ENCODE data around the gene ECI1. TPM values are rescaled to one million over a fixed set of nuclear protein-coding genes. Genes with fewer than 3 reads are reported as not detected.

The ECI1 gene
- polyA plus RNA-seq, 3 donors, result 29.9 to 74.5 (median 52.3) TPM

DNA sequence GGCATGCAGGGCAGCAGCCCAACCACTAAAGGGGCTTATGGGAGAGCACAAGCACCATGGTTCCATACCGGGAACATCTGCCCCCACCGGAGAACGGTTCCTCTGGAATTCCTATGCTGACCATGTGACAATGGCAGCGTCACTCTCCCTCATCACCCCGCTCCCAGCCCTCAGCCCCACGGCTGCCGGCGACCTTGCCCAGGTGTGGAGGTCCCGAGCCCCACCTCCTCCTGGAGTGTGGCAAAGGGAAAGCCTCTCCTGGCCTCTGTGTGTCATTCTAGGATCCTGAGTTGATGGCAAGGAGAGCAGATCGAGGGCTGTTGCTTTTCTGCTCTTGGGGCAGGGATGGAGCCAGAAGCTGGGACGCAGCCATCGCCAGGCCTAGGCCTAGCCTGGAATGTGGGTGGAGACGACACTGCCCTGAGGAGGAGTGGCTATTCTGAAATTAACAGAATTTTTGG lies 34.4 kb upstream of the ECI1 start:
- 94% methylated on average over 12 of the region's 13 CpGs for WGBS (ENCODE audit: insufficient coverage)
- Histone ChIP-seq H3K9me3 (replicated peaks in 1 of 2; ENCODE audit: control insufficient read depth in 1 of 2, insufficient read depth in 1 of 2, low read length in 2 of 2) (no peaks in the 10 kb centered on the region), H3K4me1 (ENCODE audit: control insufficient read depth in 1 of 2, insufficient read depth in 2 of 2, low read length in 2 of 2) (no peaks in the 10 kb centered on the region), H3K36me3 (replicated peaks in 1 of 2; ENCODE audit: control insufficient read depth in 1 of 2, insufficient read depth in 2 of 2, low read length in 2 of 2) (no peaks in the 10 kb centered on the region), H3K79me2 (ENCODE audit: insufficient read depth, low read length) (no peaks in the 10 kb centered on the region), H3K27ac (ENCODE audit: low read depth in 1 of 2, low read length in 2 of 2) (no peak overlapping the region), H3K4me3 (replicated peaks in 1 of 3; ENCODE audit: low read depth in 2 of 3, low read length in 3 of 3) (no peak overlapping the region), H3K27me3 (ENCODE audit: control insufficient read depth in 2 of 2, insufficient read depth in 2 of 2, low read length in 2 of 2) (no peaks in the 10 kb centered on the region), H3K9ac (ENCODE audit: insufficient read depth, low read length, poor library complexity, severe bottlenecking) (no peak overlapping the region), H3K4me2 (replicated peaks; ENCODE audit: extremely low read depth, low read length, poor library complexity, severe bottlenecking) (no peak overlapping the region), H2AFZ (ENCODE audit: insufficient read depth, low read depth, low read length, poor library complexity, severe bottlenecking) (no peak overlapping the region), H4K20me1 (ENCODE audit: insufficient read depth, low read length) (no peaks in the 10 kb centered on the region)
- H3K36me3 Mint-ChIP-seq, result no peaks in the 10 kb centered on the region
- H3K4me1 Mint-ChIP-seq, result no peaks in the 10 kb centered on the region
- DNase-seq, result no peak
- peaks cover 0 to 9% (median 4%) of the 10 kb centered on the region in 3 donors for H3K27me3 Mint-ChIP-seq (ENCODE audit: low read depth in 3 of 3)
- intact Hi-C loops (cut with micrococcal nuclease), result no loop called here
- H3K27ac Mint-ChIP-seq, result no peak overlapping the region
- no peak overlapping the region for H3K4me3 Mint-ChIP-seq
- no peaks in the 10 kb centered on the region for H3K9me3 Mint-ChIP-seq
- TF ChIP-seq, protein P1, sequence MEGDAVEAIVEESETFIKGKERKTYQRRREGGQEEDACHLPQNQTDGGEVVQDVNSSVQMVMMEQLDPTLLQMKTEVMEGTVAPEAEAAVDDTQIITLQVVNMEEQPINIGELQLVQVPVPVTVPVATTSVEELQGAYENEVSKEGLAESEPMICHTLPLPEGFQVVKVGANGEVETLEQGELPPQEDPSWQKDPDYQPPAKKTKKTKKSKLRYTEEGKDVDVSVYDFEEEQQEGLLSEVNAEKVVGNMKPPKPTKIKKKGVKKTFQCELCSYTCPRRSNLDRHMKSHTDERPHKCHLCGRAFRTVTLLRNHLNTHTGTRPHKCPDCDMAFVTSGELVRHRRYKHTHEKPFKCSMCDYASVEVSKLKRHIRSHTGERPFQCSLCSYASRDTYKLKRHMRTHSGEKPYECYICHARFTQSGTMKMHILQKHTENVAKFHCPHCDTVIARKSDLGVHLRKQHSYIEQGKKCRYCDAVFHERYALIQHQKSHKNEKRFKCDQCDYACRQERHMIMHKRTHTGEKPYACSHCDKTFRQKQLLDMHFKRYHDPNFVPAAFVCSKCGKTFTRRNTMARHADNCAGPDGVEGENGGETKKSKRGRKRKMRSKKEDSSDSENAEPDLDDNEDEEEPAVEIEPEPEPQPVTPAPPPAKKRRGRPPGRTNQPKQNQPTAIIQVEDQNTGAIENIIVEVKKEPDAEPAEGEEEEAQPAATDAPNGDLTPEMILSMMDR (IDR thresholded peaks at IDR 0.05), result no peak

DNA sequence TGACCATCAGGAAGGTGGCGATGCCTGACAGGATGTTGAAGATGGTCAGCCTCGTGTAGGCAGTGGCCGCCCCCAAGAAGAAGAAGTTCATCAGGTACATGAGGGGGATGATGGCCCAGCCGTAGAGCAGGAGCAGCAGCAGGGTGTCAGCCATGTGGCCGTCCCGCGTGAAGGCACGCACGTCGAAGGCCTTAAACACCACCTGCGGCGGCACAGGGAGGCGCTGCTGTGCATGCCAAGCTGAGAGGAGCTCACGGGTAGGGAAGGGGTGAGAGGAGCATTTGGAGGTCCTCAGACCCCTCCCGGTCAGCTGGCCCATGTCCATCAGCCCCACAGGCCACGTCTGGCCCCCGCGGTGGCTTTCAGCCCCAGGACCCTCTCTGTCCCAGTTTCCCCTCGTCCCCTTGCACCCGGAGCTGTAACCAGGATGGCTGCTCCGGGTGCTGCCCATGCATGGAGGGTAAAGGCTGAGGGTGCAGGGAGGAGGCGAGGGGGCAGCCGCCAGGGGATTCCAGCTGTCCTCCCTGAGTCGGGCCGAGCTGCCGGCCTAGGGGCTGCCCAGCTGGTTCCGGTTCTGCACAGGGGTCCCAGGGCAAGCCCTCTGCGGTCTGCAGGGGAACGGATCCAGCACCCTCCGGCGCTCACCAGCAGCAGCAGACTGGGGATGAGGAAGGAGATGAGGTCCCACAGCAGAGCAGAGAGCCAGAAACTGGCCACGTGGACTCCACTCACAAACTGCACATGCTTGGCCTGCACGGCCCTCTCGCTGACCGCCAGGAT lies 33.6 kb upstream of the ECI1 start:
- Histone ChIP-seq H3K4me3 (replicated peaks in 1 of 3; ENCODE audit: low read depth in 2 of 3, low read length in 3 of 3) (no peak overlapping the region), H4K20me1 (ENCODE audit: insufficient read depth, low read length) (no peaks in the 10 kb centered on the region), H3K9ac (ENCODE audit: insufficient read depth, low read length, poor library complexity, severe bottlenecking) (no peak overlapping the region), H3K27me3 (ENCODE audit: control insufficient read depth in 2 of 2, insufficient read depth in 2 of 2, low read length in 2 of 2) (no peaks in the 10 kb centered on the region), H3K9me3 (replicated peaks in 1 of 2; ENCODE audit: control insufficient read depth in 1 of 2, insufficient read depth in 1 of 2, low read length in 2 of 2) (no peaks in the 10 kb centered on the region), H2AFZ (ENCODE audit: insufficient read depth, low read depth, low read length, poor library complexity, severe bottlenecking) (no peak overlapping the region), H3K27ac (ENCODE audit: low read depth in 1 of 2, low read length in 2 of 2) (no peak overlapping the region), H3K79me2 (ENCODE audit: insufficient read depth, low read length) (no peaks in the 10 kb centered on the region), H3K36me3 (replicated peaks in 1 of 2; ENCODE audit: control insufficient read depth in 1 of 2, insufficient read depth in 2 of 2, low read length in 2 of 2) (no peaks in the 10 kb centered on the region), H3K4me2 (replicated peaks; ENCODE audit: extremely low read depth, low read length, poor library complexity, severe bottlenecking) (no peak overlapping the region), H3K4me1 (ENCODE audit: control insufficient read depth in 1 of 2, insufficient read depth in 2 of 2, low read length in 2 of 2) (no peaks in the 10 kb centered on the region)
- H3K36me3 Mint-ChIP-seq, result no peaks in the 10 kb centered on the region
- H3K27ac Mint-ChIP-seq, result no peak overlapping the region
- H3K9me3 Mint-ChIP-seq, result no peaks in the 10 kb centered on the region
- 94% methylated on average over 25 of the region's 35 CpGs for WGBS (ENCODE audit: insufficient coverage)
- H3K27me3 Mint-ChIP-seq (ENCODE audit: low read depth in 3 of 3), result peaks cover 0 to 7% (median 4%) of the 10 kb centered on the region in 3 donors
- no peak overlapping the region for H3K4me3 Mint-ChIP-seq
- TF ChIP-seq, protein P1 (IDR thresholded peaks at IDR 0.05), result no peak
- DNase-seq, result no peak
- intact Hi-C loops (cut with micrococcal nuclease), result no loop called here
- no peaks in the 10 kb centered on the region for H3K4me1 Mint-ChIP-seq
